UCSD-AML1 (cell line): ENCODE measurements around the gene NTM.
"Not testable (repeated sequence)": the region's sequence is repeated elsewhere in the genome, so short reads cannot be mapped to it uniquely, and the experiment has no call there.

ENCODE experiments used
- DNase-seq: peaks from one replicate; lab custom pipeline; 2025; ENCODE audit not compliant: unreplicated experiment; lab: John Stamatoyannopoulos, UW

NTM gene

GRCh38 chr11:131370090-131370751, at the start of gene NTM:
Gene NTM (plus strand): TSS chr11:131370615.
- no peak for DNase-seq

- no peak for DNase-seq
These were observed 45.4 kb upstream of the NTM start for GRCh38 chr11:131324921-131325570.

GRCh38 chr11:131326829-131327228, 43.6 kb upstream of the NTM start:
- no peak for DNase-seq

DNA sequence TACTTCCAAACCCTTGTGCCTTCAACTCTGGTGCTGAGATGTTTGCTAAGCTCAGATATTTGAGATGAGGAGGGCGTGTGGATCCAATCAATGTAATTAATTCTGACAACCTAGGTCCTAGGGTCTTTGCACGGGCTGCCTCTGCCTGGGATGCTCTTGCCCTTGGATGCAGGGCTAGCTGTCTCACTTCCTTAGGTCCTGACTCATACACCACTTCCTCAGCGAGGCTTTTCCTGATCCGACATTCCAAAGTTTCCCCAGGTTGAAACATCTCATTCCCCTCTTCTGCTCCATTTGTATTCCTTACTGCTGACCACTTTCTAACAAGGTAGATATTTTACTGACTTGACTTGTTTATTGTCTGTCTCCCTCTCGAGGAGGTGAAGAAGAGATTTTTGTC, 43.0 kb upstream of the NTM start:
- no peak for DNase-seq

DNA sequence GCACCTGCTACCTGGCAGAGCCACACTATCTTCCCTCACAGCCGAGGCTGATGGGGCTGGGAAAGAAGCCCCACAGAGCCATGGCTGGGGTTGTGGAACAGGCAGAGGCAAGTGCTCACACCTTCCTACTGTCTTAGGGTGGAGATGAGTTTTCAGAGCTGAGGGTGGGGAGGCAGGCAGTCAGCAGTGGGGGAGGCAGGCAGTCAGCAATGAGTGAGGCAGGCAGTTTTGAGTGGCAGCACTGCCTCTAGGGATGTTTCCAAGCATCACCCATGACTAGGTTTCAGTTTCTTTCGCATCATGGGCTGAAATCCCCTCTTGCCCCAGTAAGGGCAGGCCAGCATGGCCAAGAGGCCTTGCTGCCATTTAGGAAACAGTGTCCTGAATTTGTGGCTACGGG, 41.6 kb upstream of the NTM start:
- DNase-seq = no peak

GRCh38 chr11:131331010-131331409, 39.4 kb upstream of the NTM start:
- DNase-seq = no peak

DNA sequence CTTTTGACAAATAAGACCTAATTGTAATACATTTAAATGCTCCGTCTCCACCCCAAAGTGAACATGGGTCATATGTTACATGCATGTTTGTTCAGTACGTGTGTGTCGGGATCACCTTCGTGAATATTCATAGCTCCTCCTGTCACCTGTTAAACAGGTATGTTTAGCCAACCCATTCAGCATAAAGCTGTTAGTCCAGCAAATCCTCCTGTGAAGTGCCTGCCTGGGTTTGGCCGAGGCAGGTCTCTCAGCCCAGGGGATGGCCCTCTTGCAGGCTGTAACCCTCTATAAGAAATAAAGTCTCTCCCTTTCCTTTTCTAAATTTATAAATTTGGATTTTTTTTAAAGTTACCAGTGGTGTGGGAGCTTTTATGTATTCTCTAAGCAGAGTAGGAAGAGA, 38.9 kb upstream of the NTM start:
- DNase-seq = no peak

DNA sequence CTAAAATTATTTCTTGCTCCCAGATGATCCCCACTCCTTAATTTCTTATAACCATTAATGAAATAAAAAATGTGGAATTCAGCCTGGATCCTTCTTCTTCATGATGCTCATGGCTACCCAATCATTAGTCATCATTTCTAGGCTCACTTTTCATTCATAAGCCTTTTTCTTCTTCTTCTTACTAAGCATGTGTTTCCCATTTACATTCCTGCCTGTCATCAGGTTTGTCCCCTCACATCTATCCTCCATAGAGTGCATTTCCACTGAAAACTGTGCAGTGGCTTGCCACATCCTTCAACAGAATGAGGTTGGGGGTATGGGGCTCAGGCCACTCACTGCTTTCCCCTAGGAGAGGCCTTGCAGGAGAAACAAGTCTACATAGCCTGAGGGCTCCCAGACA, 35.8 kb upstream of the NTM start:
- DNase-seq = no peak

DNA sequence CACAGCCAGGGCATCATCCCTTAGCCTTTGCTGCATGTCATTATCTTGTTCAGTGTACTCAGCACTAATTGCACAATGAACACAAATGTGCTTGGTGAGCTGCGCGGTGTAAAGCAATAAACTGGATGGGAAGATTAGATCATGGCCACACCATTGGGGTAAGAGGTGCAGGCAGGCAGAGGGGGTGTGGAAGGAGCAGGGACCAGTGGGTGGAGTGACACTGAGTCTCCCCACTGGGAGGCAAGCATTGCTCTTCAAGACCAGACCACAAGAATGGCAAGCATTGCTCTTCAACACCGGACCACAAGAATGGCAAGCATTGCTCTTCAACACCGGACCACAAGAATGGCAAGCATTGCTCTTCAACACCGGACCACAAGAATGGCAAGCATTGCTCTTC, 28.5 kb upstream of the NTM start:
- not testable (repeated sequence) for DNase-seq

DNA sequence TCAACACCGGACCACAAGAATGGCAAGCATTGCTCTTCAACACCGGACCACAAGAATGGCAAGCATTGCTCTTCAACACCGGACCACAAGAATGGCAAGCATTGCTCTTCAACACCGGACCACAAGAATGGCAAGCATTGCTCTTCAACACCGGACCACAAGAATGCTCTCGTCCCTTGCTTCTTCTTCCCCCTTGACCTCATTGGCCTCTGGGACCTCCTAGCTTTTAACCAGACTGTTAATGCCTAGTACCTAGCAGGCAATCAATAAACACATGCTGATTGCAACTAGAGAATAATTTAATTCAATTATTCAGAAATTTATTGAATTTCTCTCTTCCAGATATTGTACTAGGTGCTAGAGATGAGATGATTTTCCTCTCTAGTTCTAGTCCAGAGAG, 28.0 kb upstream of the NTM start:
- DNase-seq = not testable (repeated sequence)

DNA sequence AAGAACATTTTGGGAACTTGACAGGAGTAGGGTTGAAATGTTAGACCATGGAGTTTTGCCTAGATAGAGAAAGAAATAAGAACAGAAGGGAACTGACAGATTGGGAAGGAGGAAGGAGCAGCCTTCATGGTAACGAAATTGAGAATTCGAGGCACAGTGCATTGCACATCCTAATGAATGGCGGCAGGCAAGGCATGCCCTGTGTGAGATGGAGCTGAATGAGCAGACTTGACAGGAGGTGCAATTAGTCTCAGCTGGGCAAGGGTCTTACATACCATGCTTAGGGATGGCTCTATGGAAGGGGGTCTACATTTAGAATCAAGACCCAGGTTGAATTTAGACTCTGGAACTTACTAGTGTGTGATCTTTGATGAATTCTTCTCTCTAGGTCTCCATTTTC, 25.0 kb upstream of the NTM start:
- no peak for DNase-seq

DNA sequence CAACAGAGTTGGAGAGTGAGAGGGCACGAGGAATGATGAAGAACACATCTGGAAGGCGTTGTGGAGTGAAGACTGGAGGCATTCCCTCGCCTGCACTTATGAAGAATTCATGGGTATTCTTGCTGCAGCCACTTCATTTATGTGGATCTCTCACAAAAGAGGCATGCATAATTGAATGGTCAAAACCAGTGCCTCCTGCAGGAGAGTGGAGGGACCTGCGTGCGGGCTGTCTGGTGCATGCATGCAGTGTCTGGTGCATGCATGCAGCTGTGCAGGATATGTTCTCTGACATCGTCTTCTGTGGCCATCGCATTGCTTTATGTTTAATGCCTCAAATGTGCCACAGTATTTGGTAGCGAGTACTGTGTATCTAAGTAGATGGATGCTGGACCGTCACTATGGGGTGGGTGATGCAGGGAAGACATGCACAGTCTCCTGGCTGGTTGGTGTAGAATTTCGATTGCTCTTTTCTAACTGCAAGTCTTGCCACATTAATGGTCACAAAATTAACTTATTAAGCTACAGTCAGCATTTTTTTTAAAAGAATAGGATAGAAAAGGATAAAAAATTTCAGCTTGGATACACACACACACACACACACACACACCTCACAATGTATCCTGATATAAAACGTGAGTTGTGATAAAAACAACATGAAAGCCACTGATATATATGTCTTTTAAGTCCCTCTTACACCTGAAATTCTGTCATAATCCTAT, 20.9 kb upstream of the NTM start:
- DNase-seq = no peak

DNA sequence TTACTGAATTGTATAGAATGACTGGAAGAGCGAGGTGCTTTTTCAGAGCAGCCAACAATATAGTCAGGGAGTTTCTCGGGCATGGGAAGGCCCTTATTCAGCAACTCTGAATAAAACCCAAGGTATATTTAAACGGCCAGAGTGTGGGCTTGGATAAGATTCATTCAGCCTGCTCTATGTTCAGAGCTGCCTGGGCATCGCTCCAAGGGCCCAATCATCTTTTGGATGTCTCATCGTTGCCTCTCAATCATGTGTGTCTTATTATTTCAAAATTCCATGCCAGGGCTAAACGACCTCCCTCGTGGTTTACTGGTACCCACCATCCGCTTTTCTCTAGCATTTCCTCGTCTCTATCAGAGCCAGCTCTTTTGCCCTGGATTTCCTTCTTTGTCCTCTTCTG, 19.5 kb upstream of the NTM start:
- DNase-seq = no peak

DNA sequence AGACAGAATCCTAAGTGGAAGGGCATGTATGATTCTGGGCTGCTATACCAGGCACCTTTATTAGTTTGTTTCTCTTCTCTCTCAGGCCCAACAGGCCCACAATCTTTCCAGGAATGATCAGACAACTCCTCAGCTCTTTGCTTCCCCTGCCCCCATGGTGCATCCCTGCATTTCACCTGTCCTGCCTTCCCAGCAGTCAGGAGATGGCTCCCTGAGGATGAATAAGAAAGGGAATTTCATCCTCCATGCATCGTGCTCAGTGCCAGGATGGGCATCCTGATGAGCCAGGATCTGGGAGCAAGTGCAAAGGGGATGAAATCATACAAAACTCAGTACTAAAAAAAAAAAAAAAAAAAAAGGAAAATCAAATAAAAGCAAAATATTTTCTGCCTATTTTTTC, 18.6 kb upstream of the NTM start:
- DNase-seq = no peak

GRCh38 chr11:131353766-131354165, 16.6 kb upstream of the NTM start:
- DNase-seq = no peak

DNA sequence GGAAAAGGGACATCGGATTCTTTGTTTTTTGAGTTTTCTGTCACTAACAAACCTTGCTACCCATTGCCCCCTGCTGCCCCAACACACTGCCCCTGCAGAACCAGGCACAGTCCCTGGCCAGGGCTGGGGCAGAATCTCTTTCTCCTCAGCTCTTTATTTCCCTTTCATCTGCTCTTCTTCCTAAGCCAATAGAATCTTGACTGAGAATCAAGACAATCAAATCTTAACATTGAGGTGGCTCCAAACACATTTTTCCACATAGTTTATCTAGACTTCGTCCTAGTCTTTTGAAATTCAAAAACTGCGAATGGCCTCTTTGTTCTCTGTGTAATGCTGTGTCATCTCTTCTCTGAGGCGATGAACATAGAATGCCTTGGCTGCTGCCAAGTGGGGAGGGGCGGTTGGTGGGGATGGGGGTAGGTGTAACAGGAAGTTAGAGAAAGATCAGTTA, 16.1 kb upstream of the NTM start:
- no peak for DNase-seq

DNA sequence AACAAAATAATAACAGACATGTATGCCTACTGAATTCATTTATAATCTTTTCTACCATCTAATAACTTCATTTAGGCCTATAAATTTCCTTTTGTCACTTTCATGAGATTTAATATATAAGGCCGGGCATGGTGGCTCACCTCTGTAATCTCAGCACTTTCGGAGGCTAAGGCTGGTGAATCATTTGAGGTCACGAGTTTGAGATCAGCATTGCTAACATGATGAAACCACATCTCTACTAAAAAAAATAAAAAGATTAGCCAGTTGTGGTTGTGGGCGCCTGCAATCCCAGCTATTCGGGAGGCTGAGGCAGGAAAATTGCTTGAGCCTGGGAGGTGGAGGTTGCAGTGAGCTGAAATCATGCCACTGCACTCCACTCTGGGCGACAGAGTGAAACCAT, 14.2 kb upstream of the NTM start:
- DNase-seq = no peak

DNA sequence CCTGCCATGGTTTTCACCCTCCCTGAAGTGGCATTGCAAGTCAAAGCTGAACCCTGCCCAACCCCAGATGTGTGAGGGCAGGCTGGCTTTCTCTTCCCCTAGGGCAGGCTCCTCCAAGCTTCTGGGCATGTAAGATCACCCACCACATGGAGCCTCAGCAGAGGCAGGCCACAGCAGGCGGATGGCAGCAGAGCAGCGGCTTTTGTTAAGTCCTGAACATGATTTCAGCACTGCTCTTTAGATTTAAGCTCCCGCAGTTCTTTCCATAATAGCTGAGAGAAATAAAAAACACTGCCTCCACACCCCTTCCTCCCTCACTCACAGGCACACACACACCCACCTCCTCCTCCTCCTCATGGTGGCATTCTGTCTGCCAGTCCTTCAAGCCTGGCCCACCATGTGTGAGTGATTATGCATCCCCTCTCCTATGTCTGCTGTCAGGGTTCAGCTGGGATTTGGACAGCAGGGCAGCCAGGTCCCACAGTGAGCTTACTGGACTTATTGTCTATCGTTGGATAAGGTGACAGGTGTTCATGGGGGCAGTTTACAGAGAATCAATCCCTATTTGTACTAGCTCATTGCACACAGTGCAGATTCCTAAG, 5.0 kb upstream of the NTM start:
- no peak for DNase-seq

- no peak for DNase-seq
These were observed 731 bp downstream of the NTM start for GRCh38 chr11:131370901-131371790.

GRCh38 chr11:131371791-131372104, 1.3 kb downstream of the NTM start:
- no peak for DNase-seq
